LNCAP (cell line): ENCODE measurements around the gene TMEM164.

Experiments
- CTCF ChIP-seq: fragments of 450-650 bp; IDR thresholded peaks from 2 replicates; pipeline ENCODE4 v1.5.1; 2017; ENCODE audit warnings: mild to moderate bottlenecking

The TMEM164 gene

GRCh38 chrX:110219920-110220319 lies 217.0 kb downstream of the TMEM164 start:
- TF ChIP-seq CTCF = no peak

- no peak for TF ChIP-seq CTCF
Measured at GRCh38 chrX:110222497-110223257, 219.8 kb downstream of the TMEM164 start.

- no peak for TF ChIP-seq CTCF
Measured at GRCh38 chrX:110224926-110225617, 222.2 kb downstream of the TMEM164 start.

GRCh38 chrX:110226931-110227330 lies 224.0 kb downstream of the TMEM164 start:
- no peak for TF ChIP-seq CTCF
